Memory B cell (primary cell): ENCODE data around the gene BTBD6.

Experiments
- ATAC-seq: fragments of 150-1000 bp; cut with Tn5 transposase; 2 replicates; pipeline ENCODE4 v1.10.0; 2021; ENCODE audit warnings: low read depth, mild to moderate bottlenecking, moderate library complexity
- DNase-seq, 2 donors: peaks; one replicate each; pipeline ENCODE4 v3.0.0; 2022; ENCODE audit warnings: low spot score in 2 of 2
- H3K27ac Mint-ChIP-seq: one replicate; pipeline ENCODE4 v1.8.0; 2022; ENCODE audit warnings: mild to moderate bottlenecking, moderate library complexity, mixed read lengths
- H3K27me3 Mint-ChIP-seq: one replicate; pipeline ENCODE4 v1.8.0; 2022; ENCODE audit warnings: mixed read lengths
- H3K36me3 Mint-ChIP-seq: one replicate; pipeline ENCODE4 v1.8.0; 2022; ENCODE audit warnings: mild to moderate bottlenecking, mixed read lengths
- H3K4me1 Mint-ChIP-seq: one replicate; pipeline ENCODE4 v1.8.0; 2022; ENCODE audit warnings: mixed read lengths
- H3K4me3 Mint-ChIP-seq: one replicate; pipeline ENCODE4 v1.8.0; 2022; ENCODE audit warnings: mild to moderate bottlenecking, moderate library complexity, mixed read lengths
- H3K9me3 Mint-ChIP-seq: one replicate; pipeline ENCODE4 v1.8.0; 2022; ENCODE audit warnings: mixed read lengths

Gene BTBD6

GRCh38 chr14:105217774-105218173, 30.6 kb upstream of the BTBD6 start:
- Mint-ChIP-seq H3K4me1 (peaks cover 7% of the 10 kb centered on the region), H3K27ac (no peak overlapping the region), H3K4me3 (no peak overlapping the region), H3K9me3 (no peaks in the 10 kb centered on the region), H3K27me3 (no peaks in the 10 kb centered on the region), H3K36me3 (peaks cover 24% of the 10 kb centered on the region)
- ATAC-seq (no peak), DNase-seq (no peak)

- Mint-ChIP-seq H3K9me3 (no peaks in the 10 kb centered on the region), H3K4me1 (peaks cover 10% of the 10 kb centered on the region), H3K27ac (no peak overlapping the region), H3K36me3 (peaks cover 29% of the 10 kb centered on the region), H3K4me3 (no peak overlapping the region), H3K27me3 (no peaks in the 10 kb centered on the region)
- DNase-seq, result no peak
- no peak for ATAC-seq
Measured at GRCh38 chr14:105218611-105219010, 29.7 kb upstream of the BTBD6 start.

GRCh38 chr14:105219043-105219612, 29.2 kb upstream of the BTBD6 start:
- Mint-ChIP-seq H3K27ac (no peak overlapping the region), H3K27me3 (no peaks in the 10 kb centered on the region), H3K36me3 (peaks cover 29% of the 10 kb centered on the region), H3K4me3 (no peak overlapping the region), H3K4me1 (peaks cover 10% of the 10 kb centered on the region), H3K9me3 (no peaks in the 10 kb centered on the region)
- no peak for ATAC-seq
- DNase-seq, result no peak

GRCh38 chr14:105219753-105220152, 28.6 kb upstream of the BTBD6 start:
- Mint-ChIP-seq H3K4me1 (peaks cover 10% of the 10 kb centered on the region), H3K9me3 (no peaks in the 10 kb centered on the region), H3K4me3 (no peak overlapping the region), H3K27ac (no peak overlapping the region), H3K36me3 (peaks cover 31% of the 10 kb centered on the region), H3K27me3 (no peaks in the 10 kb centered on the region)
- ATAC-seq, result no peak
- no peak for DNase-seq

- no peak overlapping the region for H3K4me3 Mint-ChIP-seq
- peaks cover 31% of the 10 kb centered on the region for H3K36me3 Mint-ChIP-seq
- no peaks in the 10 kb centered on the region for H3K9me3 Mint-ChIP-seq
- no peaks in the 10 kb centered on the region for H3K27me3 Mint-ChIP-seq
- no peak for DNase-seq
- ATAC-seq, result no peak
- H3K4me1 Mint-ChIP-seq, result peaks cover 3% of the 10 kb centered on the region
- no peak overlapping the region for H3K27ac Mint-ChIP-seq
Measured at GRCh38 chr14:105220699-105221597, 27.4 kb upstream of the BTBD6 start.

- H3K4me3 Mint-ChIP-seq, result no peak overlapping the region
- H3K36me3 Mint-ChIP-seq, result peaks cover 34% of the 10 kb centered on the region
- DNase-seq, result no peak
- no peaks in the 10 kb centered on the region for H3K27me3 Mint-ChIP-seq
- H3K9me3 Mint-ChIP-seq, result no peaks in the 10 kb centered on the region
- H3K4me1 Mint-ChIP-seq, result peaks cover 2% of the 10 kb centered on the region
- no peak for ATAC-seq
- no peak overlapping the region for H3K27ac Mint-ChIP-seq
Measured at GRCh38 chr14:105221598-105222178, 26.6 kb upstream of the BTBD6 start.

- Mint-ChIP-seq H3K4me3 (no peak overlapping the region), H3K9me3 (no peaks in the 10 kb centered on the region), H3K4me1 (peaks cover 2% of the 10 kb centered on the region), H3K36me3 (peaks cover 36% of the 10 kb centered on the region), H3K27me3 (no peaks in the 10 kb centered on the region), H3K27ac (no peak overlapping the region)
- no peak for ATAC-seq
- no peak for DNase-seq
Measured at GRCh38 chr14:105223260-105223659, 25.1 kb upstream of the BTBD6 start.

- no peaks in the 10 kb centered on the region for H3K9me3 Mint-ChIP-seq
- no peak overlapping the region for H3K4me3 Mint-ChIP-seq
- DNase-seq, result no peak
- H3K36me3 Mint-ChIP-seq, result peaks cover 35% of the 10 kb centered on the region
- peaks cover 2% of the 10 kb centered on the region for H3K4me1 Mint-ChIP-seq
- no peak overlapping the region for H3K27ac Mint-ChIP-seq
- no peak for ATAC-seq
- no peaks in the 10 kb centered on the region for H3K27me3 Mint-ChIP-seq
Measured at GRCh38 chr14:105223770-105224544, 24.4 kb upstream of the BTBD6 start.

- Mint-ChIP-seq H3K36me3 (peaks cover 31% of the 10 kb centered on the region), H3K4me3 (no peak overlapping the region), H3K27me3 (no peaks in the 10 kb centered on the region), H3K9me3 (no peaks in the 10 kb centered on the region), H3K4me1 (peaks cover 2% of the 10 kb centered on the region), H3K27ac (no peak overlapping the region)
- DNase-seq, result no peak
- ATAC-seq, result no peak
Measured at GRCh38 chr14:105224845-105225570, 23.3 kb upstream of the BTBD6 start.

- peaks cover 2% of the 10 kb centered on the region for H3K4me1 Mint-ChIP-seq
- no peaks in the 10 kb centered on the region for H3K9me3 Mint-ChIP-seq
- no peak overlapping the region for H3K4me3 Mint-ChIP-seq
- peaks cover 28% of the 10 kb centered on the region for H3K36me3 Mint-ChIP-seq
- no peak for ATAC-seq
- H3K27me3 Mint-ChIP-seq, result no peaks in the 10 kb centered on the region
- no peak for DNase-seq
- no peak overlapping the region for H3K27ac Mint-ChIP-seq
Measured at GRCh38 chr14:105226198-105226597, 22.1 kb upstream of the BTBD6 start.

- ATAC-seq (no peak), DNase-seq (no peak)
- H3K9me3 Mint-ChIP-seq, result no peaks in the 10 kb centered on the region
- H3K27ac Mint-ChIP-seq, result no peak overlapping the region
- peaks cover 26% of the 10 kb centered on the region for H3K36me3 Mint-ChIP-seq
- H3K4me3 Mint-ChIP-seq, result no peak overlapping the region
- peaks cover 2% of the 10 kb centered on the region for H3K4me1 Mint-ChIP-seq
- H3K27me3 Mint-ChIP-seq, result no peaks in the 10 kb centered on the region
Measured at GRCh38 chr14:105227346-105227745, 21.0 kb upstream of the BTBD6 start.

GRCh38 chr14:105228562-105228961, 19.8 kb upstream of the BTBD6 start:
- ATAC-seq (no peak), DNase-seq (no peak)
- Mint-ChIP-seq H3K36me3 (peaks cover 21% of the 10 kb centered on the region), H3K9me3 (no peaks in the 10 kb centered on the region), H3K27me3 (no peaks in the 10 kb centered on the region), H3K4me3 (no peak overlapping the region), H3K27ac (no peak overlapping the region), H3K4me1 (no peaks in the 10 kb centered on the region)

- H3K4me3 Mint-ChIP-seq, result no peak overlapping the region
- no peaks in the 10 kb centered on the region for H3K4me1 Mint-ChIP-seq
- H3K27ac Mint-ChIP-seq, result no peak overlapping the region
- H3K27me3 Mint-ChIP-seq, result no peaks in the 10 kb centered on the region
- ATAC-seq (no peak), DNase-seq (no peak)
- peaks cover 21% of the 10 kb centered on the region for H3K36me3 Mint-ChIP-seq
- no peaks in the 10 kb centered on the region for H3K9me3 Mint-ChIP-seq
Measured at GRCh38 chr14:105229099-105229655, 19.2 kb upstream of the BTBD6 start.
